ENCODE measurements around the gene UBTFL1. TPM values are rescaled to one million over a fixed set of nuclear protein-coding genes. Genes with fewer than 3 reads are reported as not detected.

Gene UBTFL1
- total and polyA plus RNA-seq, 2 of the 8 experiments (the other 6 are each of a cell fraction or from before 2014, with no cell fraction given) = not detected

- TF ChIP-seq, protein P1, sequence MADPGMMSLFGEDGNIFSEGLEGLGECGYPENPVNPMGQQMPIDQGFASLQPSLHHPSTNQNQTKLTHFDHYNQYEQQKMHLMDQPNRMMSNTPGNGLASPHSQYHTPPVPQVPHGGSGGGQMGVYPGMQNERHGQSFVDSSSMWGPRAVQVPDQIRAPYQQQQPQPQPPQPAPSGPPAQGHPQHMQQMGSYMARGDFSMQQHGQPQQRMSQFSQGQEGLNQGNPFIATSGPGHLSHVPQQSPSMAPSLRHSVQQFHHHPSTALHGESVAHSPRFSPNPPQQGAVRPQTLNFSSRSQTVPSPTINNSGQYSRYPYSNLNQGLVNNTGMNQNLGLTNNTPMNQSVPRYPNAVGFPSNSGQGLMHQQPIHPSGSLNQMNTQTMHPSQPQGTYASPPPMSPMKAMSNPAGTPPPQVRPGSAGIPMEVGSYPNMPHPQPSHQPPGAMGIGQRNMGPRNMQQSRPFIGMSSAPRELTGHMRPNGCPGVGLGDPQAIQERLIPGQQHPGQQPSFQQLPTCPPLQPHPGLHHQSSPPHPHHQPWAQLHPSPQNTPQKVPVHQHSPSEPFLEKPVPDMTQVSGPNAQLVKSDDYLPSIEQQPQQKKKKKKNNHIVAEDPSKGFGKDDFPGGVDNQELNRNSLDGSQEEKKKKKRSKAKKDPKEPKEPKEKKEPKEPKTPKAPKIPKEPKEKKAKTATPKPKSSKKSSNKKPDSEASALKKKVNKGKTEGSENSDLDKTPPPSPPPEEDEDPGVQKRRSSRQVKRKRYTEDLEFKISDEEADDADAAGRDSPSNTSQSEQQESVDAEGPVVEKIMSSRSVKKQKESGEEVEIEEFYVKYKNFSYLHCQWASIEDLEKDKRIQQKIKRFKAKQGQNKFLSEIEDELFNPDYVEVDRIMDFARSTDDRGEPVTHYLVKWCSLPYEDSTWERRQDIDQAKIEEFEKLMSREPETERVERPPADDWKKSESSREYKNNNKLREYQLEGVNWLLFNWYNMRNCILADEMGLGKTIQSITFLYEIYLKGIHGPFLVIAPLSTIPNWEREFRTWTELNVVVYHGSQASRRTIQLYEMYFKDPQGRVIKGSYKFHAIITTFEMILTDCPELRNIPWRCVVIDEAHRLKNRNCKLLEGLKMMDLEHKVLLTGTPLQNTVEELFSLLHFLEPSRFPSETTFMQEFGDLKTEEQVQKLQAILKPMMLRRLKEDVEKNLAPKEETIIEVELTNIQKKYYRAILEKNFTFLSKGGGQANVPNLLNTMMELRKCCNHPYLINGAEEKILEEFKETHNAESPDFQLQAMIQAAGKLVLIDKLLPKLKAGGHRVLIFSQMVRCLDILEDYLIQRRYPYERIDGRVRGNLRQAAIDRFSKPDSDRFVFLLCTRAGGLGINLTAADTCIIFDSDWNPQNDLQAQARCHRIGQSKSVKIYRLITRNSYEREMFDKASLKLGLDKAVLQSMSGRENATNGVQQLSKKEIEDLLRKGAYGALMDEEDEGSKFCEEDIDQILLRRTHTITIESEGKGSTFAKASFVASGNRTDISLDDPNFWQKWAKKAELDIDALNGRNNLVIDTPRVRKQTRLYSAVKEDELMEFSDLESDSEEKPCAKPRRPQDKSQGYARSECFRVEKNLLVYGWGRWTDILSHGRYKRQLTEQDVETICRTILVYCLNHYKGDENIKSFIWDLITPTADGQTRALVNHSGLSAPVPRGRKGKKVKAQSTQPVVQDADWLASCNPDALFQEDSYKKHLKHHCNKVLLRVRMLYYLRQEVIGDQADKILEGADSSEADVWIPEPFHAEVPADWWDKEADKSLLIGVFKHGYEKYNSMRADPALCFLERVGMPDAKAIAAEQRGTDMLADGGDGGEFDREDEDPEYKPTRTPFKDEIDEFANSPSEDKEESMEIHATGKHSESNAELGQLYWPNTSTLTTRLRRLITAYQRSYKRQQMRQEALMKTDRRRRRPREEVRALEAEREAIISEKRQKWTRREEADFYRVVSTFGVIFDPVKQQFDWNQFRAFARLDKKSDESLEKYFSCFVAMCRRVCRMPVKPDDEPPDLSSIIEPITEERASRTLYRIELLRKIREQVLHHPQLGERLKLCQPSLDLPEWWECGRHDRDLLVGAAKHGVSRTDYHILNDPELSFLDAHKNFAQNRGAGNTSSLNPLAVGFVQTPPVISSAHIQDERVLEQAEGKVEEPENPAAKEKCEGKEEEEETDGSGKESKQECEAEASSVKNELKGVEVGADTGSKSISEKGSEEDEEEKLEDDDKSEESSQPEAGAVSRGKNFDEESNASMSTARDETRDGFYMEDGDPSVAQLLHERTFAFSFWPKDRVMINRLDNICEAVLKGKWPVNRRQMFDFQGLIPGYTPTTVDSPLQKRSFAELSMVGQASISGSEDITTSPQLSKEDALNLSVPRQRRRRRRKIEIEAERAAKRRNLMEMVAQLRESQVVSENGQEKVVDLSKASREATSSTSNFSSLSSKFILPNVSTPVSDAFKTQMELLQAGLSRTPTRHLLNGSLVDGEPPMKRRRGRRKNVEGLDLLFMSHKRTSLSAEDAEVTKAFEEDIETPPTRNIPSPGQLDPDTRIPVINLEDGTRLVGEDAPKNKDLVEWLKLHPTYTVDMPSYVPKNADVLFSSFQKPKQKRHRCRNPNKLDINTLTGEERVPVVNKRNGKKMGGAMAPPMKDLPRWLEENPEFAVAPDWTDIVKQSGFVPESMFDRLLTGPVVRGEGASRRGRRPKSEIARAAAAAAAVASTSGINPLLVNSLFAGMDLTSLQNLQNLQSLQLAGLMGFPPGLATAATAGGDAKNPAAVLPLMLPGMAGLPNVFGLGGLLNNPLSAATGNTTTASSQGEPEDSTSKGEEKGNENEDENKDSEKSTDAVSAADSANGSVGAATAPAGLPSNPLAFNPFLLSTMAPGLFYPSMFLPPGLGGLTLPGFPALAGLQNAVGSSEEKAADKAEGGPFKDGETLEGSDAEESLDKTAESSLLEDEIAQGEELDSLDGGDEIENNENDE (IDR thresholded peaks at IDR 0.05; ENCODE audit: insufficient replicate concordance, low read length) = no peak
- TF ChIP-seq ASH2L (IDR thresholded peaks at IDR 0.05; ENCODE audit: low read length) = no peak
- TF ChIP-seq KDM5A (IDR thresholded peaks at IDR 0.05; ENCODE audit: low read length) = no peak
- TF ChIP-seq KDM4A (IDR thresholded peaks at IDR 0.05; ENCODE audit: low read depth, low read length, severe bottlenecking) = no peak
- TF ChIP-seq EGR1 (IDR thresholded peaks at IDR 0.05; ENCODE audit: borderline replicate concordance, low read depth, low read length) = no peak
- no peak for TF ChIP-seq SP4 (IDR thresholded peaks at IDR 0.05; ENCODE audit: low read length)
Measured at GRCh38 chr11:90124371-90124770, 38.6 kb downstream of the UBTFL1 start (continued).
